ENCODE results near the gene NCAM1.

DNA sequence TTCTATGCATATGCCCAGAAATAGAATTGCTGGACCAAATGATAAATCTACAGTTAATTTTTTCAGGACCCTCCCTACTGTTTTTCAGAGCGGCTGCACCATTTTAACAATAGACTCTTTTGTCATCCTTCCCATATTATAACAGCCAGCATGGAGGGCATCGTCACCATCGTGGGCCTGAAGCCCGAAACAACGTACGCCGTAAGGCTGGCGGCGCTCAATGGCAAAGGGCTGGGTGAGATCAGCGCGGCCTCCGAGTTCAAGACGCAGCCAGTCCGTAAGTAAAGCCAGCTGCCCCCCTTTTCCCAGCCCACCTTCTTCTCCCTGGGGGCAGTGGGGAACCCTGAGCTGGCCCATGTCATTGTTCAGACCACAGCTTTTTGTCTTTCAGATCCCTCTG is 273.7 kb downstream of the NCAM1 start:
- TF ChIP-seq PHF8 (CRISPR knock-in tag; IDR thresholded peaks at IDR 0.05): no peak
- TF ChIP-seq, protein P1, sequence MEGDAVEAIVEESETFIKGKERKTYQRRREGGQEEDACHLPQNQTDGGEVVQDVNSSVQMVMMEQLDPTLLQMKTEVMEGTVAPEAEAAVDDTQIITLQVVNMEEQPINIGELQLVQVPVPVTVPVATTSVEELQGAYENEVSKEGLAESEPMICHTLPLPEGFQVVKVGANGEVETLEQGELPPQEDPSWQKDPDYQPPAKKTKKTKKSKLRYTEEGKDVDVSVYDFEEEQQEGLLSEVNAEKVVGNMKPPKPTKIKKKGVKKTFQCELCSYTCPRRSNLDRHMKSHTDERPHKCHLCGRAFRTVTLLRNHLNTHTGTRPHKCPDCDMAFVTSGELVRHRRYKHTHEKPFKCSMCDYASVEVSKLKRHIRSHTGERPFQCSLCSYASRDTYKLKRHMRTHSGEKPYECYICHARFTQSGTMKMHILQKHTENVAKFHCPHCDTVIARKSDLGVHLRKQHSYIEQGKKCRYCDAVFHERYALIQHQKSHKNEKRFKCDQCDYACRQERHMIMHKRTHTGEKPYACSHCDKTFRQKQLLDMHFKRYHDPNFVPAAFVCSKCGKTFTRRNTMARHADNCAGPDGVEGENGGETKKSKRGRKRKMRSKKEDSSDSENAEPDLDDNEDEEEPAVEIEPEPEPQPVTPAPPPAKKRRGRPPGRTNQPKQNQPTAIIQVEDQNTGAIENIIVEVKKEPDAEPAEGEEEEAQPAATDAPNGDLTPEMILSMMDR (CRISPR knock-in tag; IDR thresholded peaks at IDR 0.05): no peak
- no peak for TF ChIP-seq NR2C2 (CRISPR knock-in tag; IDR thresholded peaks at IDR 0.05; ENCODE audit: borderline replicate concordance)
- TF ChIP-seq, protein P2, sequence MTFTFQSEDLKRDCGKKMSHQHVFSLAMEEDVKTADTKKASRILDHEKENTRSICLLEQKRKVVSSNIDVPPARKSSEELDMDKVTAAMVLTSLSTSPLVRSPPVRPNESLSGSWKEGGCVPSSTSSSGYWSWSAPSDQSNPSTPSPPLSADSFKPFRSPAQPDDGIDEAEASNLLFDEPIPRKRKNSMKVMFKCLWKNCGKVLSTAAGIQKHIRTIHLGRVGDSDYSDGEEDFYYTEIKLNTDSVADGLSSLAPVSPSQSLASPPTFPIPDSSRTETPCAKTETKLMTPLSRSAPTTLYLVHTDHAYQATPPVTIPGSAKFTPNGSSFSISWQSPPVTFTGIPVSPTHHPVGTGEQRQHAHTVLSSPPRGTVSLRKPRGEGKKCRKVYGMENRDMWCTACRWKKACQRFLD (CRISPR knock-in tag; IDR thresholded peaks at IDR 0.05; ENCODE audit: borderline replicate concordance): no peak
